ENCODE results near the gene VPS9D1.

The VPS9D1 gene

DNA sequence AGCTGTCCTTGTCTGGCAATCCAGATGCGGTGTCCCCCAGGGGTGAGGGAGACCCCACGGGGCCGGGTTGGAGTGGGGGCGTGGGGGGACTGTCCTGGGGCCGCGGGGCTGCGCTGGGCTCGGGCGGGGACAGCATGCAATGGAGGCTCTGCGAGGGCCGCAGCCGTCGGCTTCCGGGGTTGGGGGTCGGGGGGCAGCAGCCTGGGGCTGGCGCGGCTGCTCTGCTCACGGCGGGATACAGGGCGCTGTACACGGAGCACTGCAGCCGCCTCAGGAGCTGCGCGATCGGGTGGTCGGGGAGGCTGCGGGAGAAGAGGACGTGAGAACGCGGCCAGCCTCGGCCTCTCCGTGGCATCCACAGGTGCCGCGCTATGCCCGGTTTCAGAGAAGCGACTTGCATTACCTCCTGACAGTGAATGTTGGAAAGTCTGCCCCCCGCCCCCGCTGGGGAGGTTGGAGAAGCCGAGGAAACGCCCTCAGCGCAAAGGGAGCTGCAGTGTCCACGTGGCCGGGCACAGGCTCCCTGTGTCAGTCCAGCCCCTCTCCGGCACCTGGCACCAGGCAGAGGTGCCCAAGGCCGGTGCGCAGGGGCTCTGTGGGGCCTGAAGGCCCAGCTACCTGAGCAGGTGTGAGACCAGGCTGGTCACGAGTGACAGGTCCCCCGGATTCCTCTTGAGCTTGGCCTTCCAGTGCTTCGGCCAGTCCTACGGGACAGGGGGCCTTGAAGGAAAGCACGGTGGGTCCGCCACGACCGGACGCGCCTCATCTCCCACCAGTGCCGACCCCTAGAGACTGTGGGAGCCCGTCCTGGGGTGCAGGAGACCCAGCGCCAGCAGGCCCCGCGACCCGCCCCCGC lies 9.8 kb downstream of the VPS9D1 start:
- Histone ChIP-seq H4K20me1 (peaks cover 22% of the 10 kb centered on the region), H3K9ac (no peak overlapping the region), H3K4me3 (no peak overlapping the region), H3K4me2 (peak overlapping the region; percentile 36), H3K36me3 (peaks cover 13% of the 10 kb centered on the region), H3K27me3 (no peaks in the 10 kb centered on the region), H3K9me3 (no peaks in the 10 kb centered on the region), H3K27ac (no peak overlapping the region), H3K4me1 (peaks cover 30% of the 10 kb centered on the region)
- no peak for TF ChIP-seq Cebpa-rat (IDR thresholded peaks at IDR 0.05)

DNA sequence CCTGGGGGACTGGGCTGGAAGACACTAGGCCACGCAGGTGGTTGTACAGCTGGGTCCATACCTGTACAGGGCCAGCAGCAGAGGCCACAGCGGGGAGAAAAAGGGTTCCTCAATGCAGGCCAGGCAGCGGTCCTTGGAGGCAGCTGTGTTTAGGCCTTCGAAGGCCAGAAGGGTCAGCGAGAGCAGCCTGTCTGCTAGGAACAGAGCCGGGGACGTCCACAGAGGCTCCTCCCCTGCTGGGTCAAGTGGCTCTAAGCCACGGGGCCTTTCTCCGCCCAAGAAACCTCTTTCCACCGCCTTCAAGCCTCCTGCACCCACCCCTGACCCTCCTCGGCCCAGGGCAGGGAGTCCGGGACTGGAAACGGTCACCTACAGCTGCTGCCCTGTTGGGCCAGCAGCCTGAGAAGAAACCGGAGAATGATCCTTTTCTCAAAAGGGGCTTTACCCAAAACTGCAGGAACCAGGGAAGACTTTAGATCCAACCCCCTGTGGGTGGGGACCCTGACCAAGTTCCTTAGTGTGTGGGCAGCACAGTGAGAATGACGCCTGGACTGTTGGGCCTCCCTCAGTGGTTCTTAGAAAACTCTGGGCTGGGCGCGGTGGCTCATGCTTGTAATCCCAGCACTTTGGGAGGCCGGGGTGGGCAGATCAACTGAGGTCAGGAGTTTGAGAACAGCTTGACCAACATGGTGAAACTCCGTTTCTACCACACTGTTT lies 10.8 kb downstream of the VPS9D1 start:
- no peaks in the 10 kb centered on the region for H3K9me3 ChIP-seq
- no peak overlapping the region for H3K9ac ChIP-seq
- peaks cover 7% of the 10 kb centered on the region for H3K36me3 ChIP-seq
- peaks cover 39% of the 10 kb centered on the region for H3K4me1 ChIP-seq
- H3K27me3 ChIP-seq, result no peaks in the 10 kb centered on the region
- no peak overlapping the region for H3K4me2 ChIP-seq
- peaks cover 15% of the 10 kb centered on the region for H4K20me1 ChIP-seq
- H3K4me3 ChIP-seq, result no peak overlapping the region
- H3K27ac ChIP-seq, result no peak overlapping the region
- no peak for TF ChIP-seq Cebpa-rat (IDR thresholded peaks at IDR 0.05)

DNA sequence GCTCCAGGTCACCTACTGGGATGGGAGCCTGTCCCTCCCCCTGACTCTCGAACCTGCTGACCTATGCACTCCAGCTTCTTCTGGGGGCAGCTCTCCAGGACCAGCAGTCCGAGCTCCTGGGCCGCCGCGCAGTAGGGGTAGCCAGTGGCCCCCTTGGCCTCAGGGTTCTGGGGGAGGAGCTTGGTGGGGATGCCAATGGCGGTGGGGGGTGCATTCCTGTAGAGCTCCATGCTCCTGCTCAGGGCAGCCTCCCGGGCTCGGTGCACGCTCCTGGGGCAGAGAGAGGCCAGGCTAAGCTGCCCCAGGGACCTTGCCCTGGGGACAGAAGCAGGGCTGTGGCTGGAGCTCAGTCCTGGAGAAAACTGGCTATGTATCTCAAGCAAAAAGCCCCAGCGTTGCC lies 11.5 kb downstream of the VPS9D1 start:
- Histone ChIP-seq H3K4me2 (no peak overlapping the region), H3K27me3 (no peaks in the 10 kb centered on the region), H3K9me3 (no peaks in the 10 kb centered on the region), H3K4me3 (no peak overlapping the region), H3K36me3 (peaks cover under 1% of the 10 kb centered on the region; the same call in 1 of the 2 replicates), H3K4me1 (peaks cover 35% of the 10 kb centered on the region), H3K27ac (no peak overlapping the region), H4K20me1 (peaks cover 8% of the 10 kb centered on the region), H3K9ac (no peak overlapping the region)
- no peak for TF ChIP-seq Cebpa-rat (IDR thresholded peaks at IDR 0.05)

DNA sequence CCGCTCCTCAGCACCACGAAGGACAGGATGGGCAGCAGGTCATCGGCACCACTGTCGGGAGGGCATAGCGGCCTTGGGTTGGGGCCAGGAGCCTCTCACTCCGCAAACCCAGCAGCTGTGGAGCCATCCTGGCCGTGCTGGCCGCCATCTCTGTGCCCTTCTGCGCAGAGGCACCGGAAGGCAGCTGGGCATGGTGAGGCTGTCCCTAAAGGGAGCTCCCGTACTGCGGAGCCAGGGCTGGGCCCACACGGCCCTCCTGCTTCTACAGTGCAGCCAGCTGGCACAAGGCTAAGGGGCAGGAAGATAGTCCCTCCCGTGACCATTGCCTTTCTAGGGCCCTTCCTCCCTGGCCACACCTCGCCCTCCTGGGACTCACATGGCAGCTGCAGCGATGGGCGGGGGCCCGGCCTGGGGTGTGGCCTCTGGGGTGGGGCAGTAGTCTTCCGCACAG lies 12.2 kb downstream of the VPS9D1 start:
- Histone ChIP-seq H4K20me1 (peaks cover 6% of the 10 kb centered on the region; the same call in 1 of the 2 replicates), H3K4me2 (no peak overlapping the region), H3K4me1 (peaks cover 29% of the 10 kb centered on the region), H3K9ac (no peak overlapping the region), H3K27me3 (no peaks in the 10 kb centered on the region), H3K27ac (no peak overlapping the region), H3K9me3 (no peaks in the 10 kb centered on the region), H3K36me3 (no peaks in the 10 kb centered on the region), H3K4me3 (no peak overlapping the region)
- no peak for TF ChIP-seq Cebpa-rat (IDR thresholded peaks at IDR 0.05)

DNA sequence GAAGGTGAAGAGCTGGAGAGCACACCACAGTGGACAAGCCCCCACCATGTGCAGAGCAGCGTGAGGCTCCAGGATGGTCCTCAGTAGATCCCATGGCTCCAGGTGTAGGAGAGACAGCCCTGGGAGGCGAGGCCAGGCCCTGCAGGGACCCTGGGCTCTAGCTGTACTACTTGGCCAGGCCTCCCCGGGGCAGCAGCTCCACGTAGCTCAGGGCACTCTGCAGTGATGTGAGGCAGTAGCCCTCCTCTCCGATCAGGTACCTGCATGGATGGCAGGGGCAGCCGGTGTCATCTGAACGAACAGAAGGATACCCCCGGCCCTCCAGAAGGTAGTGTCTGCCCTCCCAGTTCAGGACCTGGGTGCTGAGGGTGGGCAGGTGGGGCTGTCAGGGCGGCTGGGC lies 13.0 kb downstream of the VPS9D1 start:
- peaks cover 3% of the 10 kb centered on the region; the same call in 1 of the 2 replicates for H4K20me1 ChIP-seq
- peak overlapping the region; percentile 19; the same call in 1 of the 2 replicates for H3K9ac ChIP-seq
- H3K4me1 ChIP-seq, result peaks cover 21% of the 10 kb centered on the region
- H3K27ac ChIP-seq, result no peak overlapping the region
- H3K36me3 ChIP-seq, result no peaks in the 10 kb centered on the region
- no peak overlapping the region for H3K4me2 ChIP-seq
- H3K4me3 ChIP-seq, result no peak overlapping the region
- no peaks in the 10 kb centered on the region for H3K9me3 ChIP-seq
- TF ChIP-seq Cebpa-rat (IDR thresholded peaks at IDR 0.05), result no peak
- H3K27me3 ChIP-seq, result no peaks in the 10 kb centered on the region

DNA sequence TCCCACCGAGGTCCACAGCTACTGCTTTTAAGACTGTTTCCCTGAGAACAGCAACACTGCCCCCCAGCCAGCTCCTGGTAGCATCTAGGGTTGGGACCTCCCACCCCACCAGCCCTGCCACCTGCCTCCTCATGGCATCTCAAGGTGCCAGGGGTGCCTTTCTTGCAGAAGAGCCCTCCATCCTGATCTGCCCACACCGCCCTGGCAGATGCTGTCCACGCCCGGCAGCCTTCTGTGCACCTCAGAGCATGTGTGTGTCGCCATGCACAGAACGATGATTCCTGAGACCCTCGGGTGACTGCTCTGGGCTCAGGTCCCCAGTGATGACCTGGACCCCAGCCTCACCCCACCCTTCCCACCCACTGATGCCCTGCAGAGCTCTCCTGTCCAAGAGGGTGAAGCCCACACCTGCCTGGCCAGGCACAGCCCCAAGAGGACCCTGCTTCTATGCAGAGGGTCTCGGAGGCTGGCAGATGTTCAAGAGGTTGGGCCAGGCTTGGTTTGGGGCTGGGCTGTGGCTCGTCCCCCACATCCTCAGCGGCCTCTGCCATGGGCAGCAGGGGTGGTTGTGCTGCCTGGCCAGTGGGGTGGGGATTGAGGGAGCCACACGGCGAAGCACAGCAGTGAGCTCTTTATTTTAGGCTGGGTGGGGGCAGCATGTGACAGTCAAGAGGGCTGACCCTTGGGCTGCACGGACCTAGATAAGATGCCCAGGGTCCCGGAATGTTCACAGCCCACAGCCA lies 14.0 kb downstream of the VPS9D1 start:
- no peak for TF ChIP-seq Cebpa-rat (IDR thresholded peaks at IDR 0.05)
- Histone ChIP-seq H3K27me3 (no peaks in the 10 kb centered on the region), H3K4me1 (peaks cover 23% of the 10 kb centered on the region), H3K9ac (no peak overlapping the region), H3K36me3 (no peaks in the 10 kb centered on the region), H3K4me3 (no peak overlapping the region), H3K27ac (no peak overlapping the region), H3K4me2 (peak overlapping the region; percentile 34), H3K9me3 (no peaks in the 10 kb centered on the region), H4K20me1 (no peaks in the 10 kb centered on the region)

DNA sequence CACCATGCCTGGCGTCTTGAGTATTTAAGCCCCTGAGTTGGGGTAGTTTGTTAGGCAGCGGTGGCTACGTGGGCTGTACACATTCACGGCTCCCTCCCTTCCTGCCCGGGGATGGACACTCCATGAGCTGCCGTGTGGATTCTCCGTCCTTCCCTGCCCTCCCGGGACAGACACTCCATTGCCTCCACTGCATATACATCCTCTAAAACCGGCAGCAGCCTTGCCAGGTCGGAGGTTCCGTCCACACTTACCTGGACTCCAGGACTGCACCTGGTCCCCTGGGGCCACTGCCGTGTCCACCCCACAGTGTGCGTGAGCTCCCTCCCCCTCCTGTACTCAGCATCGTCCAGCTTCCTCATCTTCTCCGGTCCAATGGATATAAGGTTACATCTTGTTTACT lies 15.7 kb downstream of the VPS9D1 start:
- H3K9me3 ChIP-seq, result no peaks in the 10 kb centered on the region
- no peaks in the 10 kb centered on the region for H3K36me3 ChIP-seq
- no peak overlapping the region for H3K4me3 ChIP-seq
- no peak overlapping the region for H3K27ac ChIP-seq
- no peak overlapping the region for H3K4me2 ChIP-seq
- no peaks in the 10 kb centered on the region for H3K27me3 ChIP-seq
- TF ChIP-seq Cebpa-rat (IDR thresholded peaks at IDR 0.05), result no peak
- peaks cover 30% of the 10 kb centered on the region for H3K4me1 ChIP-seq
- H4K20me1 ChIP-seq, result peaks cover 10% of the 10 kb centered on the region
- H3K9ac ChIP-seq, result no peak overlapping the region

DNA sequence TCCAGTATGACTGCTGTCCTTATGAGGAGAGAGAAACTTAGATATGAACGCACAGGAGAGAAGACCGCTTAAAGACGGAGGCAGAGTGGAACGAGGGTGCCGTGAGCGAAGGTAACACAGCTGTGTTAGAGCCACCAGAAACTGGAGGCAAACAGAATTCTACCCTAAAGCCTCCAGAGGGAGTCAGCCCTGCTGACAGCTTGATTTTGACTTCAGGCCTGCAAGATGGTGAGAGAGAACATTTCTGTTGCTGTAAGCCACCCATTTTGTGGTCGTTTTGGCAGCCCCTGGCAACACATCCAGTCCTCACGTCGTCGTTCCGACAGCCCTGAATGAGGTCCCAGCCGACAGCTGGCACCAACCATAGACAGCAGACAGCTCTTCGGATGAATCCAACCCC lies 16.4 kb downstream of the VPS9D1 start:
- H3K27me3 ChIP-seq, result no peaks in the 10 kb centered on the region

More for the DNA sequence above, 16.4 kb downstream of the VPS9D1 start:
- H3K9ac ChIP-seq, result peak overlapping the region; percentile 39; the same call in 1 of the 2 replicates
- no peaks in the 10 kb centered on the region for H3K36me3 ChIP-seq
- H3K9me3 ChIP-seq, result no peaks in the 10 kb centered on the region
- peaks cover 17% of the 10 kb centered on the region for H4K20me1 ChIP-seq
- no peak overlapping the region for H3K4me3 ChIP-seq
- no peak overlapping the region for H3K27ac ChIP-seq
- TF ChIP-seq Cebpa-rat (IDR thresholded peaks at IDR 0.05), result no peak
- H3K4me1 ChIP-seq, result peaks cover 36% of the 10 kb centered on the region
- no peak overlapping the region for H3K4me2 ChIP-seq

Measured in BLaER1 (cell line).